MV-4-11 (cell line): ENCODE data around the gene TMEM234.

Source experiments
- DNase-seq: peaks from one replicate; lab custom pipeline; 2025; lab: John Stamatoyannopoulos, UW

The TMEM234 gene

DNA sequence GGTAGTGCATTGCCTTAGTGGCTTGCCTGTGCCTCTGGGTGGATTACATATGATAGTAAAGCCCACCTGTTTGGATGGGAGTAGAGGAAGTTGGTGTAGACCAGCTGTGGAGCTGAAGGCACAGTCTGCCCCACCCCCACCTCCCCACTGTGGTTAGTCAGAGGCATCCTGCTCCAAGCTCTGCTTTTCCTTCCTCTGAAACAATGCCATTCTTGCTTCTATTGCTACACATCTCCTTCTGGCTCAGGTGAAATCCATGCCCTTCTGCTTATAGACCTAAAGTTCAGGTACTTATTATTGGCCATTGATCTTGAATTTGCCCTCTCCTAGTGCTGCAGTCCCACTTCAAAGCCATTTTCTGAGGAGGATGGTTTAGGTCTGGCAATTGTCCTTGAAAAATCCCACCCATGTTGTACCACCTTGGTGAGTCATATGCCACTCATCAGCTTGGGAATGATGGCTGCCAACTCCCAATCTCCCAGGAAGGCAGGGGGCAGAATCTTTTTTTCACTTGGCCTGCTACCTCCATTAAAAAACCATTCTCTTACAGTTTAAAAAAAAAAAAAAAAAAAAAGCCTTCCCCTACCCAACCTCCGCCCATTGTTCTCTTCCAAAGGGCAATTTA, 49.4 kb downstream of the TMEM234 start:
- DNase-seq, result no peak

DNA sequence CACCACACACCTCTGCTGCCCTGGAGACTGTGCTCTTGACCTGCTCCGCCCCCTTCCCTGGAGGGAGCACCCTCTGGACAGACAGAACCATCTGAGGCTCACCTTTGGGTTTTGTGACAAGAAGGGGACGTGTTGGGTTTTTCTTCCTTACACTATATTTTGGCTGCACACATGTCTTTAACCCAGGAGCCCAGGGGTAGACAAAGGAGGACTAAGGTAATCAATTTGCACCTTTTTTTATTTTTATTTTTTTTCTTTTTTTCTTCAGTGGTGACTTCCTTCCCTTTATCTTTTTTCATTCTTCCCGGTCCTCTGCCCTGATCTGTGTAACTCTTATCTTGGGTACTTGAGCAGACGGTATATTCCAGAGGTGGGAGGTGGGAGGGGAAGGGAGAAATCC, 51.2 kb downstream of the TMEM234 start:
- DNase-seq, result no peak
